Measurements from ENCODE around the gene NRL.

NRL gene

GRCh38 chr14:24157331-24157730 lies 42.6 kb upstream of the NRL start:
- H3K9me3 Mint-ChIP-seq: no peaks in the 10 kb centered on the region
- peaks cover 15% of the 10 kb centered on the region for H3K4me1 Mint-ChIP-seq
- H3K4me3 Mint-ChIP-seq: no peak overlapping the region
- TF ChIP-seq CTCF (IDR thresholded peaks at IDR 0.05; ENCODE audit: unreplicated experiment in 3 of 3): no peak
- H3K36me3 Mint-ChIP-seq (ENCODE audit: low read depth): peaks cover 50% of the 10 kb centered on the region
- H3K27ac Mint-ChIP-seq: no peak overlapping the region
- H3K27me3 Mint-ChIP-seq (ENCODE audit: low read depth): no peaks in the 10 kb centered on the region

- no peak for TF ChIP-seq CTCF (IDR thresholded peaks at IDR 0.05; ENCODE audit: unreplicated experiment in 3 of 3)
- Mint-ChIP-seq H3K4me3 (no peak overlapping the region), H3K27me3 (ENCODE audit: low read depth) (no peaks in the 10 kb centered on the region), H3K36me3 (ENCODE audit: low read depth) (peaks cover 51% of the 10 kb centered on the region), H3K9me3 (no peaks in the 10 kb centered on the region), H3K4me1 (peaks cover 10% of the 10 kb centered on the region), H3K27ac (no peak overlapping the region)
Measured at GRCh38 chr14:24156840-24157239, 42.1 kb upstream of the NRL start.

GRCh38 chr14:24155100-24155499 lies 40.4 kb upstream of the NRL start:
- Mint-ChIP-seq H3K27me3 (ENCODE audit: low read depth) (no peaks in the 10 kb centered on the region), H3K4me1 (no peaks in the 10 kb centered on the region), H3K9me3 (no peaks in the 10 kb centered on the region), H3K36me3 (ENCODE audit: low read depth) (peaks cover 53% of the 10 kb centered on the region), H3K27ac (no peak overlapping the region), H3K4me3 (no peak overlapping the region)
- no peak for TF ChIP-seq CTCF (IDR thresholded peaks at IDR 0.05; ENCODE audit: unreplicated experiment in 3 of 3)

- H3K4me1 Mint-ChIP-seq: peaks cover 6% of the 10 kb centered on the region
- no peak overlapping the region for H3K27ac Mint-ChIP-seq
- no peak for TF ChIP-seq CTCF (IDR thresholded peaks at IDR 0.05; ENCODE audit: unreplicated experiment in 3 of 3)
- H3K27me3 Mint-ChIP-seq (ENCODE audit: low read depth): no peaks in the 10 kb centered on the region
- peaks cover 40% of the 10 kb centered on the region for H3K36me3 Mint-ChIP-seq (ENCODE audit: low read depth)
- no peaks in the 10 kb centered on the region for H3K9me3 Mint-ChIP-seq
- peak overlapping the region; percentile 21 to 62 (median 52) for H3K4me3 Mint-ChIP-seq
Measured at GRCh38 chr14:24151404-24152080, 36.8 kb upstream of the NRL start.

GRCh38 chr14:24150993-24151392 lies 36.2 kb upstream of the NRL start:
- H3K36me3 Mint-ChIP-seq (ENCODE audit: low read depth): peaks cover 39% of the 10 kb centered on the region

More at GRCh38 chr14:24150993-24151392, 36.2 kb upstream of the NRL start:
- Mint-ChIP-seq H3K4me3 (peak overlapping the region in 1 of 3 experiments; percentile 81), H3K27me3 (ENCODE audit: low read depth) (no peaks in the 10 kb centered on the region), H3K4me1 (peaks cover 10% of the 10 kb centered on the region), H3K9me3 (no peaks in the 10 kb centered on the region), H3K27ac (no peak overlapping the region)
- TF ChIP-seq CTCF (IDR thresholded peaks at IDR 0.05; ENCODE audit: unreplicated experiment in 3 of 3): no peak

Data from nephron (organoid).